Trophoblast cell (in vitro differentiated cells and primary cell): Measurements from ENCODE around the gene FAM234B.
A peak's percentile ranks its signal among the peaks of the same experiment; 100 is the strongest.

ENCODE experiments used
- DNase-seq, 2 donors: peaks; one replicate each; pipeline ENCODE4 v3.0.0-alpha.2; 2016
- H2AFZ ChIP-seq: 2 replicates; pipeline ENCODE4 v1.6.1; 2013; ENCODE audit warnings: low read length, moderate library complexity, mild to moderate bottlenecking; ENCODE audit not compliant: insufficient read depth, poor library complexity
- H2AK5ac ChIP-seq: 2 replicates; pipeline ENCODE4 v1.6.1; 2013; ENCODE audit warnings: mild to moderate bottlenecking, low read length
- H2BK120ac ChIP-seq: 2 replicates; pipeline ENCODE4 v1.6.1; 2013; ENCODE audit warnings: low read length, mild to moderate bottlenecking, moderate library complexity; ENCODE audit not compliant: insufficient read depth, poor library complexity
- H2BK12ac ChIP-seq: 2 replicates; pipeline ENCODE4 v1.6.1; 2013; ENCODE audit warnings: mild to moderate bottlenecking, low read length, moderate library complexity
- H2BK5ac ChIP-seq: 2 replicates; pipeline ENCODE4 v1.6.1; 2013; ENCODE audit warnings: low read length, low read depth, moderate library complexity, mild to moderate bottlenecking; ENCODE audit not compliant: poor library complexity
- H3K14ac ChIP-seq: 2 replicates; pipeline ENCODE4 v1.6.1; 2013; ENCODE audit warnings: mild to moderate bottlenecking, low read length
- H3K18ac ChIP-seq: 2 replicates; pipeline ENCODE4 v1.6.1; 2013; ENCODE audit warnings: mild to moderate bottlenecking, low read length
- H3K23ac ChIP-seq: 2 replicates; pipeline ENCODE4 v1.6.1; 2013; ENCODE audit warnings: low read length
- H3K27ac ChIP-seq: 2 replicates; pipeline ENCODE4 v1.5.1; 2013; ENCODE audit warnings: low read depth, mild to moderate bottlenecking, inconsistent platforms, low read length, moderate library complexity
- H3K27me3 ChIP-seq: 2 replicates; pipeline ENCODE4 v1.6.1; 2013; ENCODE audit warnings: inconsistent platforms, mild to moderate bottlenecking, low read length, moderate library complexity; ENCODE audit not compliant: insufficient read depth
- H3K36me3 ChIP-seq, 2 experiments: 1 replicate in 1 of 2; 2 replicates in 1 of 2; pipeline ENCODE4 v1.6.1; 2013; ENCODE audit warnings: low read length in 2 of 2, mild to moderate bottlenecking in 2 of 2, moderate library complexity in 1 of 2; ENCODE audit not compliant: insufficient read depth in 2 of 2, control insufficient read depth in 1 of 2
- H3K4ac ChIP-seq: 2 replicates; pipeline ENCODE4 v1.6.1; 2013; ENCODE audit warnings: low read depth, mild to moderate bottlenecking, low read length, moderate library complexity
- H3K4me1 ChIP-seq, 2 experiments: 1 replicate in 1 of 2; 2 replicates in 1 of 2; pipeline ENCODE4 v1.6.1; 2013; ENCODE audit warnings: low read length in 2 of 2, mild to moderate bottlenecking in 2 of 2, moderate library complexity in 1 of 2; ENCODE audit not compliant: insufficient read depth in 2 of 2, control insufficient read depth in 1 of 2
- H3K4me2 ChIP-seq: 2 replicates; pipeline ENCODE4 v1.6.1; 2013; ENCODE audit warnings: inconsistent platforms, mild to moderate bottlenecking, low read length, moderate library complexity
- H3K4me3 ChIP-seq: 2 replicates; pipeline ENCODE4 v1.5.1; 2013; ENCODE audit warnings: mild to moderate bottlenecking, low read depth, low read length, inconsistent platforms
- H3K79me1 ChIP-seq: one replicate; pipeline ENCODE4 v1.6.1; 2013; ENCODE audit warnings: low read length
- H3K79me2 ChIP-seq: 2 replicates; pipeline ENCODE4 v1.6.1; 2013; ENCODE audit warnings: low read length, mild to moderate bottlenecking; ENCODE audit not compliant: control insufficient read depth, insufficient read depth, poor library complexity
- H3K9ac ChIP-seq: 2 replicates; pipeline ENCODE4 v1.6.1; 2013; ENCODE audit warnings: mild to moderate bottlenecking, low read length
- H3K9me3 ChIP-seq: 2 replicates; pipeline ENCODE4 v1.6.1; 2013; ENCODE audit warnings: low read depth, mild to moderate bottlenecking, control low read depth, inconsistent platforms, low read length; ENCODE audit not compliant: insufficient read depth
- H4K12ac ChIP-seq: 2 replicates; pipeline ENCODE4 v1.6.1; 2013; ENCODE audit warnings: low read depth, mild to moderate bottlenecking, low read length, moderate library complexity
- H4K8ac ChIP-seq: 2 replicates; pipeline ENCODE4 v1.6.1; 2013; ENCODE audit warnings: low read depth, mild to moderate bottlenecking, low read length, moderate library complexity
- H4K91ac ChIP-seq: one replicate; pipeline ENCODE4 v1.6.1; 2013; ENCODE audit warnings: low read depth, mild to moderate bottlenecking, low read length, moderate library complexity
- WGBS: extraction: QIAGEN DNeasy Blood & Tissue Kit; methylation state at CpG from one replicate; pipeline ENCODE4 v1.1.7; 2013; ENCODE audit warnings: missing lambda C conversion rate; ENCODE audit not compliant: insufficient read length, insufficient coverage; ENCODE audit errors: extremely low coverage; 5-methylcytosine and 5-hydroxymethylcytosine counted together

The FAM234B gene

GRCh38 chr12:13094367-13094766 is 50.2 kb downstream of the FAM234B start:
- Histone ChIP-seq H3K79me1 (peaks cover 18% of the 10 kb centered on the region), H3K27ac (no peak overlapping the region), H4K91ac (no peak overlapping the region), H2BK5ac (no peak overlapping the region), H3K4ac (no peak overlapping the region), H3K36me3 (no peaks in the 10 kb centered on the region), H4K12ac (no peak overlapping the region), H3K23ac (no peak overlapping the region), H3K4me3 (no peak overlapping the region), H3K4me1 (peaks cover 13 to 17% of the 10 kb centered on the region in 2 experiments), H3K79me2 (no peaks in the 10 kb centered on the region), H3K14ac (no peak overlapping the region), H3K9ac (no peak overlapping the region), H3K4me2 (no peak overlapping the region), H3K27me3 (no peaks in the 10 kb centered on the region), H4K8ac (no peak overlapping the region), H3K9me3 (no peaks in the 10 kb centered on the region), H2BK120ac (no peak overlapping the region), H2BK12ac (no peak overlapping the region), H3K18ac (no peak overlapping the region), H2AK5ac (no peak overlapping the region), H2AFZ (no peak overlapping the region)
- DNase-seq: peak in 1 of 2 donors; percentile 65
- no CpG with 5 or more reads among the region's 3 CpGs for WGBS

GRCh38 chr12:13095266-13095995 is 51.2 kb downstream of the FAM234B start:
- no peak overlapping the region for H2BK120ac ChIP-seq
- H3K36me3 ChIP-seq: no peaks in the 10 kb centered on the region
- H3K4me3 ChIP-seq: no peak overlapping the region
- no peak overlapping the region for H3K9ac ChIP-seq
- H3K27me3 ChIP-seq: no peaks in the 10 kb centered on the region
- no peaks in the 10 kb centered on the region for H3K79me2 ChIP-seq
- peaks cover 22% of the 10 kb centered on the region for H3K79me1 ChIP-seq
- no peak overlapping the region for H4K12ac ChIP-seq
- no peak overlapping the region for H3K23ac ChIP-seq
- H2AK5ac ChIP-seq: no peak overlapping the region
- WGBS: no CpG with 5 or more reads among the region's 8 CpGs
- H3K4me2 ChIP-seq: no peak overlapping the region
- H3K14ac ChIP-seq: no peak overlapping the region
- no peak overlapping the region for H3K4ac ChIP-seq
- no peak overlapping the region for H4K91ac ChIP-seq
- no peaks in the 10 kb centered on the region for H3K9me3 ChIP-seq
- H3K18ac ChIP-seq: no peak overlapping the region
- H2AFZ ChIP-seq: no peak overlapping the region
- H3K27ac ChIP-seq: no peak overlapping the region
- no peak overlapping the region for H2BK5ac ChIP-seq
- H3K4me1 ChIP-seq: peaks cover 15 to 23% of the 10 kb centered on the region in 2 experiments
- H2BK12ac ChIP-seq: no peak overlapping the region
- no peak overlapping the region for H4K8ac ChIP-seq
- no peak for DNase-seq

DNA sequence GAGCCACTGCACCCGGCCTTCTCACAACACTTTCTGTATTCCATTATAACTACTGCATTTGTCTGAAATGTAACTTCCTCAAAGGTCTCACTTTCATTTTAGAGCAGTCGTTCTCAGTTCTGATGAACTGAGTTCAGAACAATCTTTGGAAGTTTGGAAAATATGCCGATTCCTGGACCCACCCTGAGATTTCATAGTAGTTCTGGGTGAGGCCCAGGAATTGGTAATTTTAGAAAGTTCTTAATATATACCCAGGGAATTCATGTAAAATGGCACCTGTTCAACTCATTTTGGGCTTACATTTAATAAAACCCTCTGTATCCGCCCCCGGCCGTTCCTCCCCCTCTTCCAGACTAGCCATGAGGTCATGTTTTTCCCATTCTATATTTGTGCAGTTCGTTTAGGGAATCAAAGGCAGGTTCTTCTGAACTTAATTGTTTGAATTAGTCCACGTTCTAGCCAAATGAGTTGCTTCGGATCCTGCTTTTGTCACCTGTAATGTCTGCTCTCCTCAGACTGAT is 53.4 kb downstream of the FAM234B start:
- Histone ChIP-seq H4K8ac (peak overlapping the region; percentile 69), H3K9me3 (no peaks in the 10 kb centered on the region), H3K14ac (no peak overlapping the region), H2BK5ac (no peak overlapping the region), H4K12ac (no peak overlapping the region), H2AFZ (no peak overlapping the region), H2BK120ac (no peak overlapping the region), H3K27me3 (no peaks in the 10 kb centered on the region), H3K23ac (no peak overlapping the region), H3K18ac (no peak overlapping the region), H3K4me3 (no peak overlapping the region), H3K4ac (no peak overlapping the region), H3K27ac (no peak overlapping the region), H3K4me1 (peaks cover 20 to 35% of the 10 kb centered on the region in 2 experiments), H3K36me3 (no peaks in the 10 kb centered on the region), H3K4me2 (peak overlapping the region; percentile 11), H3K79me1 (peaks cover 34% of the 10 kb centered on the region), H3K79me2 (peaks cover 3% of the 10 kb centered on the region), H2AK5ac (no peak overlapping the region), H3K9ac (no peak overlapping the region), H4K91ac (no peak overlapping the region), H2BK12ac (peak overlapping the region; percentile 50)
- WGBS: no CpG with 5 or more reads among the region's 9 CpGs
- DNase-seq: peak in 1 of 2 donors; percentile 16

DNA sequence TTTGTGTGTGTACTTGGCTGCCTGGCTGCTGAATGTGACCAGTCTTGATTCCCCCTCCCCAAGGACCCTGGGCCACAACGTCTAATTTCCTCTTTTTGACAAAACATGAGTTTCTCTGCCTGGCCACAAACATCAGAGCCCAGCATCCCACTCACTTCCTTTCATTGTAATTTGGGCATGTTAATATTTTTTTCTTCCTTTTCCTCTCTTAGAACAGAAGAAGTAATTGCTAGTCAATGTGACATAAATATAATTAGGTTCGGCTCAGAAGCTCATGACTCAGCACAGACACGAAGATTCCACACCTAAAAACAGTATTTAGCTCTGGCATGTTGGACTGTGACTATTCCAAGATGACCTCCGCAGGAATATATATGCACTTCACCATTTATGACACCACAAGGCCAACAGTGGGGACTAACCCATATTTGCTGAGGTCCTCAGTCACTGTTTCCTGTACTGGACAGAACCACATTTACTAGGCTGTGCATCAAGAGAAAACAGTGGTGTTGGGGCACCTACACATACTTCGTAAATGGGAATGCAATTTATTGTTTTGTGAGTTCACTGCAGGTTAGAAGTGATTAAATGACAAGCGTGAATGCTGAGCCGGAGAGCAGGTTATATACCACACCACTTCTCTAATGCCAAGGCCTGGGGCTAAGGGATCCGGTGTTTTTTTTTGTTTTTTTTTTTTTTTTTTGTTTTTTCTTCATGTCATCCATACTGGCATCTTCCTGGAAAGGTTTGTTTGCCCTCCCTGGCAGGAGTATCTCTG is 55.1 kb downstream of the FAM234B start:
- peak overlapping the region; percentile 84 for H2BK120ac ChIP-seq
- H3K27ac ChIP-seq: peak overlapping the region; percentile 80
- H3K27me3 ChIP-seq: no peaks in the 10 kb centered on the region
- peak overlapping the region; percentile 74 for H2BK5ac ChIP-seq
- peak overlapping the region; percentile 71 for H4K8ac ChIP-seq
- peak overlapping the region; percentile 45 for H2AFZ ChIP-seq
- H3K36me3 ChIP-seq: no peaks in the 10 kb centered on the region
- peak overlapping the region; percentile 74 for H4K91ac ChIP-seq
- no peak overlapping the region for H3K4me2 ChIP-seq
- no peak overlapping the region for H3K18ac ChIP-seq
- peaks cover 33% of the 10 kb centered on the region for H3K79me1 ChIP-seq
- H4K12ac ChIP-seq: no peak overlapping the region
- no peak overlapping the region for H3K9ac ChIP-seq
- H2BK12ac ChIP-seq: peak overlapping the region; percentile 92
- no peak overlapping the region for H3K23ac ChIP-seq
- DNase-seq: peak in 1 of 2 donors; percentile 55
- H3K4ac ChIP-seq: no peak overlapping the region
- peaks cover 20 to 35% of the 10 kb centered on the region in 2 experiments for H3K4me1 ChIP-seq
- peaks cover 3% of the 10 kb centered on the region for H3K79me2 ChIP-seq
- peaks cover 4% of the 10 kb centered on the region for H3K9me3 ChIP-seq
- H2AK5ac ChIP-seq: peak overlapping the region; percentile 84
- H3K4me3 ChIP-seq: no peak overlapping the region
- WGBS: no CpG with 5 or more reads among the region's 8 CpGs
- no peak overlapping the region for H3K14ac ChIP-seq
